Astrocyte of the spinal cord (primary cell): Measurements from ENCODE around the gene DCXR.

Experiments used
- DNase-seq: peaks from one replicate; pipeline ENCODE4 v3.0.0; 2011; ENCODE audit warnings: low read depth, low spot score
- H3K4me3 ChIP-seq: 2 replicates; pipeline ENCODE4 v1.5.1; 2011; ENCODE audit warnings: low read depth, mild to moderate bottlenecking, low read length, moderate library complexity
- in situ Hi-C: cut with HindIII; loops from 2 replicates; pipeline ENCODE4 v1.10.0; 2017; ENCODE audit warnings: low sequenced_read_pairs
- TF ChIP-seq, protein P1 (sequence below): IDR thresholded peaks from 2 replicates; pipeline ENCODE4 v1.5.1; 2012; ENCODE audit warnings: low read depth, mild to moderate bottlenecking, low read length, inconsistent platforms

Gene DCXR

DNA sequence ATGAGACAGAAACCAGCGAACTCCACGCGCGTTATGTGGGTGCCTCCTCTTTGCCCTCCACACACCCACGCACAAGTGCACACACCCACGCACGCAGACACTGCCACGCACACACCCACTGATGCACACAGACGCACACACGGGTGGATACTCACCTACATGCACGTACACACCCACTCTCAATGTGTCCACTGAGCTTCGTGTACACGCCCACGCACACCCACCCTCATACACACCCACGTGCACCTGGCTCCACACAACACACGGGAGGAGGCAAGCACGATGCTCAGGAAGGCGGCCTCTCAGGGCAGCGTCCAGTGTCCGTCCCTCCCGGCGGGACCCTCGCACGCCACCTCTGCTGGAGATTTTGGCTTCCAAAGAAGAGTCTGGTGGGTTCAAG lies 9.9 kb upstream of the DCXR start:
- TF ChIP-seq, protein P1, sequence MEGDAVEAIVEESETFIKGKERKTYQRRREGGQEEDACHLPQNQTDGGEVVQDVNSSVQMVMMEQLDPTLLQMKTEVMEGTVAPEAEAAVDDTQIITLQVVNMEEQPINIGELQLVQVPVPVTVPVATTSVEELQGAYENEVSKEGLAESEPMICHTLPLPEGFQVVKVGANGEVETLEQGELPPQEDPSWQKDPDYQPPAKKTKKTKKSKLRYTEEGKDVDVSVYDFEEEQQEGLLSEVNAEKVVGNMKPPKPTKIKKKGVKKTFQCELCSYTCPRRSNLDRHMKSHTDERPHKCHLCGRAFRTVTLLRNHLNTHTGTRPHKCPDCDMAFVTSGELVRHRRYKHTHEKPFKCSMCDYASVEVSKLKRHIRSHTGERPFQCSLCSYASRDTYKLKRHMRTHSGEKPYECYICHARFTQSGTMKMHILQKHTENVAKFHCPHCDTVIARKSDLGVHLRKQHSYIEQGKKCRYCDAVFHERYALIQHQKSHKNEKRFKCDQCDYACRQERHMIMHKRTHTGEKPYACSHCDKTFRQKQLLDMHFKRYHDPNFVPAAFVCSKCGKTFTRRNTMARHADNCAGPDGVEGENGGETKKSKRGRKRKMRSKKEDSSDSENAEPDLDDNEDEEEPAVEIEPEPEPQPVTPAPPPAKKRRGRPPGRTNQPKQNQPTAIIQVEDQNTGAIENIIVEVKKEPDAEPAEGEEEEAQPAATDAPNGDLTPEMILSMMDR, result no peak
- H3K4me3 ChIP-seq, result no peak overlapping the region
- in situ Hi-C loops, result no loop called here

DNA sequence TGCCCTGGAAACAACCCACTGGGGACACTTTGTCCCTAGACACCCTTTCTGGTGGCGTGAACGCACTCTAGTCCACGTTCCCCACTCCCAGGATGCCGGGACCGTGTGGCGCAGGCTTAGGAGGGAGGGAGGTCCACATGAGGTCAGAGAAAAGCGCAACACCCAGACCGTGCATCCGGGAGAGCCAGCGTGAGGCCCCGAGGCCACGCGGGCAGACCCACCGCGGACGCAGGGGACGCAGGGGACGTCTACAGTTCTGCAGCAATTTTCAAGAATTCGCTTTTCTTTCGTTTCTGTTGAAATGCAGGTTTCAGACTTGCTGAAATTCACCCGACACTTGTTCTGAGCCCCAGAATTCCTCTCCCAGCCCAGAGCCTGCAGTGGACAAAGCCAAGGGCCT lies 9.4 kb upstream of the DCXR start:
- no peak for DNase-seq

More for the DNA sequence above, 9.9 kb upstream of the DCXR start:
- DNase-seq, result no peak

DNA sequence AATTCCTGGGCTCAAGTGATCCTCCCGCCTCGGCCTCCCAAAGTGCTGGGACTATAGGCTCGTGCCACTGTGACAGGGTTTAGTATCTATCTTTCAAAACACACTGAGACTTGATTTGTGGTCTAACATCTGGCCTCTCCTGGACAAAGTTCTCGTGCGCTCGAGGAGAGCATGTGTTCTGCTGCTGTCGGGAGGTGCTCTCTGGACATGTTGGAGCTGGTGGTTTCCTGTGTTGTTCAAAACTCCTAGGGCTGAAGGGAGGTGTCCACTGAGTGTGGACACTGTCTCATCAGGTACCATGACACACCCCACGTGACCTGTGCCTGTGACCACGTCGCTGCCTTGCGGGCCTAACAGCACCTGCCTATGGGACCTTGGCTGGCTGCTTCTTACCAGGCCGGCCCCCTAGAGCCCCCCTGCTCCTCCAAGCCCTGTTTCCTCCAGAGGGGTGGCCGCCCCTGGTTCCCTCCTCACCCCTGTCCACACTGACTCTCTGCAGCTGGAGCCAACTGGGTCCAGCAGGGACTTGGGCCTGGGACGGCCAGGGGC lies 8.5 kb upstream of the DCXR start:
- H3K4me3 ChIP-seq, result no peak overlapping the region
- in situ Hi-C loops, result no loop called here
- TF ChIP-seq, protein P1, result no peak
- DNase-seq, result no peak

More for the DNA sequence above, 9.4 kb upstream of the DCXR start:
- no peak overlapping the region for H3K4me3 ChIP-seq
- in situ Hi-C loops, result no loop called here
- TF ChIP-seq, protein P1, result no peak

DNA sequence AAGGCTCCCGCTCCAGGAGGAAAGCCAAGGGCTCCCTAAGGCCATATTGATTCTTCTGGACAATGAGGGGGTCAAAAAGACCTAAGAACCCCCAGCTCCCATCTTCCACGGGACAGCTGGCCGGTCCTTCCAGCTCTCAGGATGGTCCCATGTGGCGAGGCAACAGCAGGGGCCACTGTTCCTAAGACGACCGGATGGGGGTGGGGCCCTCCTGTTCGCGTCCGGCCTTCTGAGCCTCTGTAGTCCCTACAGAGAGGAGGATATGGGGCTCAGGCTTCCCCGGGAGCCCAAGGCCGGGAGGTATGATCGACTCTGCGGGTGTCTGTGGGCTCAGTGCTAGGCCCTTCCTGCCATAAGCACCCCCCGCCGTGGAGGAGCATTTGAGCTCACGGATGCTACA lies 6.0 kb upstream of the DCXR start:
- no peak overlapping the region for H3K4me3 ChIP-seq
- no peak for DNase-seq
- in situ Hi-C loops, result no loop called here
- TF ChIP-seq, protein P1, result no peak

DNA sequence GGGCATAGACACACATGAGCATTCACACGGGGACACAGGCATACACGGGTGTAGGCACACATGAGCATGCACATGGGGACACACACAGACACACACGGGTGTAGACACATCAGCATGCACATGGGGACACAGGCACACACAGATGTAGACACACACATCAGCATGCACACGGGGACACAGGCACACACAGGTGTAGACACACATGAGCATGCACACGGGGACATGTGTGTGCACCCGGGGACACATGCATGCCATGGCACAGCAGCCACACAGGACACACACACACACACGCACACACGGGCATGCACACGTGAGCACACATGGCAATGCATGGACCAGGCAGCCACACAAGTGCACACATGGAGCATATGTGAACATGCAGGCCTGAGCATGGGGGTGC lies 5.2 kb upstream of the DCXR start:
- in situ Hi-C loops, result no loop called here
- no peak overlapping the region for H3K4me3 ChIP-seq
- TF ChIP-seq, protein P1, result no peak
- DNase-seq, result no peak

DNA sequence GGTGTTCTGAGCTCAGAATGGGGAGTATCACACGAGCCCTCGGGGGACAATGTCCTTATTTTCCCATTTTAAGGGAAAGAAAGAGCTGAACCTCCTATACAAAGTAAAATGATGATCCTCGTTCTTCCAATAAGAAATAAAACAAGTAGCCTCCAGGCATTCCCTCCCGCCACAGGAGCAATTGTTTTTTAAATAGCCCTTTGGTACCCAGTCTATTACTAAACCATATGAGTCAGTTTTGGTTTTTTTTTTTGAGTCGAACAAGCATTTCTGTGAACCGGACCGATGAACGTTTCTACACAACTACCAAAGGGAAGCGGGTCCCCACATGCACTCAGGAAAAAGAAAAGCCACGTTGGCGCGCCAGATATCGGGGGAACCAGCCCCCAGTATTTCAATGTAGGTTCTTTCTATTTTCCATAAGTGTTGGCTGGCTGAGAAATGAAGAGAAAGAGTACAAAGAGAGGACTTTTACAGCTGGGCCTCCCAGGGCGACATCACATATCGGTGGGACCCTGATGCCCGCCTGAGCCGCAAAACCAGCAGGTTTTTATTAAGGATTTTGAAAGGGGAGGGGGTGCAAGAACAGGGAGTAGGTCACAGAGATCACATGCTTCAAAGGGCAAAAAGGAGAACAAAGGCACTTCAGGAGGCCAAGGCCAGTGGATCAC lies 3.8 kb upstream of the DCXR start:
- DNase-seq, result no peak
- in situ Hi-C loops, result no loop called here
- H3K4me3 ChIP-seq, result no peak overlapping the region
- TF ChIP-seq, protein P1, result no peak
